Left lobe of liver (tissue), 2 donors: Measurements from ENCODE around the gene SH3TC1. TPM values are rescaled to one million over a fixed set of nuclear protein-coding genes. Genes with fewer than 3 reads are reported as not detected.

Source experiments
- ATAC-seq: fragments of 200-7000 bp; cut with Tn5 transposase; one replicate; pipeline ENCODE4 v1.9.1; 2020; ENCODE audit warnings: mild to moderate bottlenecking, moderate library complexity
- DNase-seq: peaks from one replicate; pipeline ENCODE4 v3.0.0-alpha.2; 2020; ENCODE audit warnings: low spot score
- total RNA-seq: library from RNA; stranded (reverse); gene quantifications from one replicate; pipeline ENCODE4 v1.2.1, GENCODE V29; 2021
- donor health status: DM: no; HTN: no; CAD: no; lungs with moderate emphysema.
- donor health status: DM: no; HTN: yes; CAD: no.

The SH3TC1 gene
- total RNA-seq, 1 donor from 2014 or later: 33.3 TPM

- ATAC-seq: no peak
- DNase-seq: no peak
These were observed 84.6 kb downstream of the SH3TC1 start for GRCh38 chr4:8283631-8284121.

DNA sequence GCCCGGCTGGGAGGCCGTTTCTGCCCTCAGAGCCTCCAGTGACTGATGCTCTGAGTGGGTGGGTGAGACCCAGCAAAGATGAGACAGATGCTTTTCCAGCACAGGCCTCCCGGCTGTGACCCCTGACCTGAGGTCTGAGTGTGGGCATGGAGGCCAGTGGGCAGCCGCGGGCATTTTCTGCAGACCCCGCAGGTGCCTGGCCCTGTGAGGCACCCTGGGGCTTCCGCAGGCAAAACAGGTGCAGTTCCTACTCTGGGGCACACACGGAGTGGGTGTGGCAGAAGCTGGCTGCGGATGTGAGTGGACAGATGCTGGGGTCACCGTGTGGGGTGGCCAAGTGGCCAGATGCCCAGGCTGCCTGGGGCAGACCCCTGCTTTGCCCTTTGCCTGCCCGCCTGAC is 85.3 kb downstream of the SH3TC1 start:
- DNase-seq (no peak), ATAC-seq (no peak)

- no peak for DNase-seq
- no peak for ATAC-seq
These were observed 86.3 kb downstream of the SH3TC1 start for GRCh38 chr4:8285143-8285975.

- DNase-seq (no peak), ATAC-seq (no peak)
These were observed 87.1 kb downstream of the SH3TC1 start for GRCh38 chr4:8285976-8286718.

DNA sequence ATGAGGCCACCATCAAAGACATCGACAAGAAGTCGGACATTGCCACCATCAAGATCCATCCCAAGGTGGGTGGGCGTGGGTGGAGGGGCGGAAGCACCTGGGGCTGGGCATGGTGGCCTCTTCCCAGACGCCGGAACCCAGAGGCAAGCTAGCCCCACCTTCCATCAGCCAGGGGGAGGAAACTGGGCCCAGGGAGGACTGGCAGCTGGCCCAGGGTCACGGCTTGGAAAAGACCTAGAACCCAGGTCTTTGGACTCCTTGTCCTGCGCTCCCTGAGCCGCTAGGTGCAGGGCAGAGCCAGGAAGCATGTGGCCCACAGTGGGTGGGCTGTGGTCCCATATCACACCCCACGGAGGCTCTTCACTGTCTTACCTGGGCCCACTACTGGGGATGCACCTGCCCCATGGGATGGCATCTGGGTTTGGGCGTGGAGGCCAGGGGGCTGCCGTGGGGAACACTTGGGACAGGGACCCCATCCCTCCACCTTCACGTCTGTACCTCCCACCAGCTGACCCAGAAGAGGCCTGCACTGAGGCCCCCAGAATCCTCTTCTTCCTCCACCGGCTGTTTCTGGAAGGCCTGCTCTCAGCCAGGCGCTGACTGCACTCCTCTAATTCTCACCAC is 87.7 kb downstream of the SH3TC1 start:
- no peak for ATAC-seq
- no peak for DNase-seq

DNA sequence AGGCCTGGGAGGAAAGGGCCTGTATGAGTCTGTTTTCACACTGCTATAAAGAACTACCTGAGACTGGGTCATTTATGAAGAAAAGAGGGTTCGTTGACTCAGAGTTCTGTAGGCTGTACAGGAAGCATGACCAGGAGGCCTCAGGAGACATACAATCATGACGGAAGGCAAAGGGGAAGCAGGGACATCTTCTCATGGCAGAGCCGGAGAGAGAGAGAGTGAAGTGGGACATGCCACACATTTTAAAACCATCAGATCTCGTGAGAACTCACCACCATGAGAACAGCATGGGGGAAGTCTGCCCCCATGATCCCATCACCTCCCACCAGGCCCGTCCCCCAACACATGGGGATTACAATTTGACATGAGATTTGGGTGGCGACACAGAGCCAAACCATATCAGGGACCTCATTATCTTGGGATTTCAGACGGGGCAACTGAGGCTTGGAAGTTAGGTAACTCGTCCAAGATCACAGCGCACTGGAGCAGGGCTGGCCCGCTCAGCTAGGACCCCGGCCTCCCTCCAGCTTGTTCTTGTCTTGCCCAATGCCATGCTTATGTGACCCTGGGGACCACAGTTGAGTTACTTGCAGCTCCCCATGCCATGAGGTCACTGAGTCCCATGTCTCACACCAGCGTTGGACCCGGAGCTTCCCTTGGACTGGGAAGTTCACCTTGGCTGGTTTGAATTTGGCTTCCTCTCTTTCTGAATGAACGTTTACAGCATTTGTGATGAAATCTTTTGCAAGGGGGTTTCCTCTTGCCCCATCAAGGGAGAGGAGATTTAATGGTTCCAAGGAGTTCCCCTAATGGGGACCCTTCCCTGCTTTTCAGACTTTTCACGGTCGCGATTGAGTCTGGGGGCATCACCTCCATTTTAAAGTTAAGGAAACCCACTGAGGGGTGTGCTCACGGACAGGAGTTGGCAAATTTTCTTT is 88.5 kb downstream of the SH3TC1 start:
- no peak for ATAC-seq
- DNase-seq: no peak

DNA sequence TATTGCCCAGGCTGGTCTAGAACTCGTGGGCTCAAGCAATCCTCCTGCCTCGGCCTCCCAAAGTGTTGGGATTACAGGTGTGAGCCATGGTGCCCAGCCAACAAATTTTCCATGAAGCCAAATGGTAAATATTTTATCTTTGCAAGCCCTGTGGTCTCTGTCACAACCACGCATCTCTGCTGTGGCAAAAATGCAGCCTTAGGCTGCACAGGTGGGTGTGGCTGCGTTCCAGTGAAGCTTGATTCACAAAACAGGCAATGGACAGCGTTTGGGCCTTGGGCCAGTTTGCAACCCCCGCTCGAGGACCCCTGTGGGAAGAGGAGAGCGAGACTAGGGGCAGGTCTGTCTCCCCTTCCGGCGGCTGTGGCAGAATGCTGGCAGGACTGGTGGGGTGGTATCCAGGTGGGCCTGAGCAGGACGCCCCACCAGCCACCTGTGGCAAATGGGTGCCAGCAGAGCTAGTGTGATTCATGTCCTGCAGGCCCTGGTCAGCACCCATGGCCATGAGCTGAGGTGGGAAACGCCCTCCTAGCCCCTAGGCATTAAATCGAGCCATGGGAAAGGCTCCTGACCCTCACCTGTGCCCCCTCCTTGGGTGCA is 90.2 kb downstream of the SH3TC1 start:
- ATAC-seq: no peak
- no peak for DNase-seq

DNA sequence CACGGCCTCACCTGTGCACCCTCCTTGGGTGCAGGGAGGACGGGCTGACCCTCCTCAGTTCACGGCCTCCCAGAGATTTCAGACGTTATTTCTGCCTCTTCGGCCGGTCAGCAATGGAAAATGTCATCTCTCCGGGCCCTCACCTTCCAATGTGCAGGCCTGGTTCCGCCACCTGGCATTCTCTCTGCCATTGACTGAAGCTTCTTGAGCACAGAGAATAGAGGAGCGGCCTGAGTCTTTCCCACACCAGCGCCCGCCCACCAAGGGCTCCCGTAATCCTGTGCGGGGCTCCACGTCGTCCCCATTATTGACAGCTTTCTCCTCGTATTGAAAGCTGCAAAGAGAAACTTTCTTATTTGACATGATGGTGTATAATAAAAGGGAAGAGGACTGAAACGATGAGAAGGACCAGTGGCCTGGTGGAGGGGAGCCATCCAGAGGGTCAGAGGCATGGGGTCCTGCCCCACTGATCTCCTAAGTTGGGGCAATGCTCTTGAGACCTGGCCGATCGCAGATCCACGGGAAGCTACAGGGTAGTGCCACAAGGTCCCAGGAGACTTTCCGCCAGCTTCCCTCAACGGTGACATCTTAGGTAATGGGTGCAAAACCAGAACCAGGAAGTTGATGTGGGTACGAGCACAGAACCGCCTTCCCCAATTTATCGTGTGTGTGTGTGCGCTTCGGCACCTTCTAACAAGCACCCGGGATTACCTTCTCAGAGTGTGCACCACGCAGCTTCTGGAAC is 91.0 kb downstream of the SH3TC1 start:
- DNase-seq (no peak), ATAC-seq (no peak)

DNA sequence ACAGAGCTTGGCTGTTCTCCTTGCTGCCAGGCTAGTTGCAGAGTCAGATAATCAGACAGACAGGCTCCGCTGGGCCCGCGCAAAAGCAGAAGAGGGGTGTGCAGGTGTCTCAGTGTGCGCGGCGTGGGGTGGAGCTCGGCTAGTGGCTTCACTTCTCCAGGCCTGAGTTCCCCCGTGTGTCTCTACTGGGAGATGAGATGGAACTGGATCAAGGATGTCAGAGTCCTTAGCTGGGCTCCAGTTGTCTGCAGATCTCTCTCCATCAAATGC is 91.5 kb downstream of the SH3TC1 start:
- ATAC-seq: no peak
- DNase-seq: no peak

Other genes starting within 250 kb of the SH3TC1 start
- gene ABLIM2, start 40.5 kb upstream of the SH3TC1 start, total RNA-seq: 3.6 TPM
- gene HTRA3, start 70.5 kb downstream of the SH3TC1 start, total RNA-seq: 1.6 TPM
- 21.3 TPM for gene ACOX3, start 241.4 kb downstream of the SH3TC1 start, total RNA-seq
- gene TRMT44, start 241.5 kb downstream of the SH3TC1 start, total RNA-seq: 11.6 TPM